ENCODE measurements around the gene KRT37.
"Not testable (repeated sequence)": the region's sequence is repeated elsewhere in the genome, so short reads cannot be mapped to it uniquely, and the experiment has no call there.

KRT37 gene

DNA sequence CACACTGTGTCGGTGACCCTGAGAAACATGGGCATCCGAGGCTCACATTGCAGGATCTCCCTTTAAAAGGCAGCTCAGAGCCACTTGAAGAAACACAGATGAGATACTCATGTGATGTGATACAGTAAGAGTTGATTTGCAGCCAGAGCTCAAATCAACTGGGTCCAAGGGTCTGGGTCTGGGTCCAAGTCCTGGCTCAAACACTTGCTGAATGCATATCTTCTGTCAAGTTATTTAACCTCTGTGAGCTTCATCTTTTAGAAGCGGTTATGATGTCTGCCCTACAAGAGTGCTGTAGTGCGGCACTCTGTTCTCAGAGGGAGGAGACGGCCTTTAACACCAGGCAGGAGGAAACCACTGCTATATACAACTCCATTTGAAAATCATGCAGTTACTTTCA, 10.0 kb upstream of the KRT37 start:
- no peak for DNase-seq (ENCODE audit: low read depth, low spot score)

- no peak for DNase-seq (ENCODE audit: low read depth, low spot score)
Observed at GRCh38 chr17:41434005-41434404, 9.6 kb upstream of the KRT37 start.

DNA sequence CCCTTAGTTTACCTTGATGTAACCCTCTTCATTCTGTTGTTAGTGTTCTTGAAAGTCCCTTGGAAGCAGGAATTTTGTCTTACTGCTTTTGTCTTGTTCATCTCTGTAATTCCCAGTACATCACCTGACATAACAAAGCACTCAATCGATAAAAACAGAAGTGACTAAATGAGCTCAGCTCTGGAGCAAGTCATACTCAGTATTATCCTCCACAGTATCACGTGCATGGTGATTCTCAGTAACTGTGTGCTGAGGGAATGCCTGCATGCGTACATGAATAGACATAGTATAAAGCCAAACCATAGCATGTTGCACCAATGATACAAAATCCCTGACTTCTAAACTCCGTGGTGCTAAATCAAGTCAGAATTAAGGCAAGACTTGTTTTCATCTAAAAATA, 9.2 kb upstream of the KRT37 start:
- DNase-seq (ENCODE audit: low read depth, low spot score): no peak

GRCh38 chr17:41430376-41430775, 6.0 kb upstream of the KRT37 start:
- not testable (repeated sequence) for DNase-seq (ENCODE audit: low read depth, low spot score)

- no peak for DNase-seq (ENCODE audit: low read depth, low spot score)
Observed at GRCh38 chr17:41429667-41430066, 5.3 kb upstream of the KRT37 start.

- peak; percentile 63 for DNase-seq (ENCODE audit: low read depth, low spot score)
Observed at GRCh38 chr17:41428591-41429291, 4.4 kb upstream of the KRT37 start.

DNA sequence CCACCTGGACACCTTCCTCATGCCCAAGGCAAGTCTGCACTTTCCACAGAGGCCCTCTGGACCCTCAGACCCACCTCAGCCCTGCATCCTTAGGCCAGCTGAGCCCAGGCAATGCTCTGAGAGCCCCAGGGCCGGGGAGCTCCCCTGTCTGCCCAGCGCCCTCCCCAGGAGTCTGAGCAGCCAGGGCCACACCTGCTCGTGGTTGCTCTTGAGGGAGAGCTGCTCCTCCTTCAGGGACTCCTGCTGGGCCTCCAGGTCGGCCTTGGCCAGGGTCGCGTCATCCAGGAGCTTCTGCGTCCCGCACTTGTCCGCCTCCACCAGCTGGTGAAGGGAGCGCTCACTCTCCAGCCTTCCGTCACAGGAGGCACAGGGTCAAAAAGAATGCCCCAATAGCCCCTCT, 1.8 kb downstream of the KRT37 start:
- not testable (repeated sequence) for DNase-seq (ENCODE audit: low read depth, low spot score)

- DNase-seq (ENCODE audit: low read depth, low spot score): no peak
Observed at GRCh38 chr17:41421617-41422016, 2.8 kb downstream of the KRT37 start.

DNA sequence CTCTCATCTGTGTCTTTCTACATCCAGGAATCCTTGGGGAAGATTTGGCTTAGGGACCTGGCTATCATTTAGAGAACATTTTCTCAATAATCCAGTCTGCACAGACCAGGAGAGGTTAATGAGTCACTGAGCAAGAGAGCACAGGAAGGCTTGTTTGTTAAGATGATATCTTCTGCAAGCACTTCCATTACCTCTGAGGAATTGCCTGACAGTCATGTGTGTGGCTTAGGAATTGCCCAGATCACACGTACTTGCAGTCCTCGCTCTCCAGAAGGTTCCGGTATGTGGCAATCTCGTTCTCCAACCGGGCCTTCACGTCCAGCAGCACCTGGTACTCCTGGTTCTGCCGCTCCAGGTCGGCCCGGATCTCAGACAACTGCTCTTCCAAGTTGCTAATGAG, 3.3 kb downstream of the KRT37 start:
- no peak for DNase-seq (ENCODE audit: low read depth, low spot score)

- no peak for DNase-seq (ENCODE audit: low read depth, low spot score)
Observed at GRCh38 chr17:41420134-41420533, 4.3 kb downstream of the KRT37 start.

GRCh38 chr17:41419716-41420115, 4.7 kb downstream of the KRT37 start:
- no peak for DNase-seq (ENCODE audit: low read depth, low spot score)

DNA sequence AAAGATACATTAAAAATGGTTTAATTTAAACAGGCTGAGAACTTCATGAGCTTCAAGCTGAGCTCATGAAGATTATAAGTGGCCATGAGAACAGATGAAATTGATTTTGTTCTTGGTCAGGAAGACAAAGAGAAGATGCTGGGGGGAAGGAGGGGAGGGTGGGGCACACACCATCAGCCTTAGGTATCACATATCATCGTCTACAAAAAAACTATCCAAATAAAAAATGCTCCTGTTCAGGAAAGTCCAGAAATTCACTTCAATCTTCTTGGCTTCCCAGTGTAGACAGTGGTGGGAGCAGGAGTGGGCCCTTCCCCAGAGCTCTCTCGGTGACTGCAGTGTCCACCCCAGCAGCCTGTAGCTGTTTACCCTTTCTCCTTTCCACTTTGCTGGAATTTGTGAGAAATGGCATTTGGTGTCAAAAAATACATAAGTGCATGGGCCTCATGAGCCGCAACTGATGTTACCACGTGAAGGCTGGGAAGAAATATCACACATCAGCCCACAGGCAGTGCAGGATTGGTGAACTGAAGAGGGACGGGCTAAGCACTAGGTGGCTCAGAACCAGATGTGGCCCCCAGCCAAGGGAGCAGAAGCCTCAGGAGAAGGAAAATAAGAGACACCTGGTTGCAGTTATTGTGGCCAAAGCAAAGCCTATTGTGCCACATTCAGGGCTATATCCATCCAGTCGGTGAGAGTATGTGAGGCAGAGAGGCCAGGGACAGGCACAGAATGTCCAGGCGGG, 6.1 kb downstream of the KRT37 start:
- DNase-seq (ENCODE audit: low read depth, low spot score): no peak

GRCh38 chr17:41417576-41418015, 6.8 kb downstream of the KRT37 start:
- DNase-seq (ENCODE audit: low read depth, low spot score): peak; percentile 77

- no peak for DNase-seq (ENCODE audit: low read depth, low spot score)
Observed at GRCh38 chr17:41417127-41417526, 7.3 kb downstream of the KRT37 start.

GRCh38 chr17:41416479-41416878, 7.9 kb downstream of the KRT37 start:
- DNase-seq (ENCODE audit: low read depth, low spot score): no peak

DNA sequence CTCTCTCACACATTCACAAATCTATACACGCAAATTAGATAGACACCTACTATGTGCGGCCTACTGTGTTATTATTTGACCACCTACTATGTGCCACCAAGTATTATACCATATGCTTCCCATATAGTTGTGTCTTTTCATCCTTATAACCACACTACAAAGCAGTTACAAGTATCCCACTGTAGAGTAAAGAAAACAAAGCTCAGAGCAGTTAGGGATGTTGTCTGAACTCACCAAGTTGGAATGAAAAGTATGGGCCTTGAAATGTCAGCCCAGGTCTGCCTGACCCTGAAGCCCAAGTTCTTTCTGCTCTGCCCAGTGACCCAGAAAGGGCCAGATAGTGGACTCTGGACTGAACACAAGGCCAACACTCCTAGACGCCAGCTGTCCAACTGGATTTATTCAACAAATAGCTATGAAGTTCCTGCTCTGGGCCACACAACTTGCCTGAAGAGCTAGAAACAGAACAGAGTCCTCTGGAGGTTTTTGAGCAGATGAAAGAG, 8.5 kb downstream of the KRT37 start:
- no peak for DNase-seq (ENCODE audit: low read depth, low spot score)

- no peak for DNase-seq (ENCODE audit: low read depth, low spot score)
Observed at GRCh38 chr17:41415411-41415810, 9.0 kb downstream of the KRT37 start.

GRCh38 chr17:41413982-41414381, 10.4 kb downstream of the KRT37 start:
- DNase-seq (ENCODE audit: low read depth, low spot score): no peak

DNA sequence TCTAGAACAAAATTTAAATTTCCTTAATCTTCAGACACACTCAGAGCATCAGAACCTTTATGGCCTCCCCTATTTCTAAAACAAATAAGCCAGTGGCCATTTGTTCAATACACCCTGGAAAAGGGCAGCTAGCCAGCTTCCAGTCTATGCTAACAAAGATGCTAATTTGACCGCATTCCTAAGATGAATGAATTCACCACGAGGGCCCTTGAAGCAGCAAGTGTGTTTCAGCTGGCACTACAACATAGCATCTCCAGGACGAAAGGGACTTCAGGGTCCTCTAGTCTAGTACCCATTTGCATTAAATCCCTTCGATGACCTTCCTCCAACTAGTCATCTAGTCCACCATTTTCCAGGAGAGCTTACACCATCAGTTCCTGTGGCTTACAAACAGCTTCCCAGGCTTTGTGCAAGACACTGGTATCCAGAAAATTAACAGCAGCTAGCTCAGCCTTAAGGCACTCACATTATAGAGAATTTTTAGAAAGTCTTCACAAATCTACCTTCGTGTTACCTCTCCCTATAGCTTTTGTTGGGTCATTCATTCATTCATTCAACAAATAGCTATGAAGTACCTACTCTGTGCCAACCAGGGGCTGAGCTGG, 10.9 kb downstream of the KRT37 start:
- peak; percentile 47 for DNase-seq (ENCODE audit: low read depth, low spot score)

GRCh38 chr17:41411072-41411840, 13.1 kb downstream of the KRT37 start:
- no peak for DNase-seq (ENCODE audit: low read depth, low spot score)

- no peak for DNase-seq (ENCODE audit: low read depth, low spot score)
Observed at GRCh38 chr17:41407226-41407625, 17.2 kb downstream of the KRT37 start.

DNA sequence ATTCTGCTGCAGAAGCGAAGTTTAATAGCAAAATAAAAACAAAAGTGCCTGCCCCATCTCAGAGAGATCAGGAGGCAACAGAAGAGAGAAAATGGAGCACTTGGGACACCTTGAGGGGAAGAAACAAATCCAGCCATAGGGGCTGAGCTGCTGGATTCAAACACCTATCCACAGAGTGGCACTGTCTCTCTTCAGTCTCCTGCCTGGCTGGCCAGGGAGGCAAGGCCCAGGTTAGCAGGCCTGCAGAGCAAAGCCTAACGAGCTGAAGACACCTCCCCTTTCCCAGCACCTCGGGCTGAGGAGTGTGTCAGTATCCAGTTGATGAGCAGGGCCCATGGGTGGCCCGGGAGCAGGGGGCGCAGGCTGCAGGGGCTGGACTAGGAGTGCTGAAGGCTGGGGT, 18.2 kb downstream of the KRT37 start:
- peak; percentile 41 for DNase-seq (ENCODE audit: low read depth, low spot score)

All from ELF-1 (cell line).